Left lung (tissue), 10 donors: Measurements from ENCODE around the gene TNFAIP8L3. TPM values are rescaled to one million over a fixed set of nuclear protein-coding genes. Genes with fewer than 3 reads are reported as not detected.

Experiments
- ATAC-seq: fragments of 200-7000 bp; cut with Tn5 transposase; one replicate; pipeline ENCODE4 v1.9.1; 2020; ENCODE audit warnings: moderate library complexity
- DNase-seq, 4 donors: peaks; one replicate each; pipeline ENCODE4 v3.0.0-alpha.2; 2013 to 2020
- H3K27ac ChIP-seq, 2 donors: fragments of 200-600 bp; sonication (generic) in 1 of 2; one replicate each; pipeline versions ENCODE4 v1.5.0 to v1.8.0; 2020 to 2021
- H3K27me3 ChIP-seq, 2 donors: fragments of 200-600 bp; sonication (generic) in 1 of 2; one replicate each; pipeline versions ENCODE4 v1.5.0 to v1.8.0; 2020 to 2021
- H3K36me3 ChIP-seq, 2 donors: fragments of 200-600 bp; sonication (generic) in 1 of 2; one replicate each; pipeline versions ENCODE4 v1.5.0 to v1.8.0; 2020 to 2021
- H3K4me1 ChIP-seq, 2 donors: fragments of 200-600 bp; one replicate each; pipeline ENCODE4 v1.8.0; 2021
- H3K4me3 ChIP-seq, 2 donors: fragments of 200-600 bp; sonication (generic) in 1 of 2; one replicate each; pipeline versions ENCODE4 v1.5.0 to v1.8.0; 2020 to 2021; ENCODE audit warnings: mild to moderate bottlenecking in 1 of 2
- H3K9me3 ChIP-seq, 2 donors: fragments of 200-600 bp; sonication (generic) in 1 of 2; one replicate each; pipeline versions ENCODE4 v1.5.0 to v1.8.0; 2020 to 2021
- CTCF ChIP-seq, 2 donors: fragments of 200-600 bp; sonication (generic) in 1 of 2; IDR thresholded peaks; one replicate each; pipeline versions ENCODE4 v1.5.0 to v1.8.0; 2021; ENCODE audit warnings: antibody characterized with exemption in 2 of 2
- intact Hi-C, 2 donors: fragments of 100-400 bp; cut with DNase I; formaldehyde crosslinking; loops; one replicate each; pipeline versions ENCODE4 v1.11.2 to v1.14.2; 2022
- polyA plus RNA-seq, 6 donors: library from polyadenylated mRNA; unstranded; fragments of 120-200 nt; gene quantifications; one replicate each; pipeline ENCODE4 v1.2.1, GENCODE V29; 2013; ENCODE audit not compliant: insufficient read length in 6 of 6
- total RNA-seq, 2 donors: library from RNA; stranded (reverse); fragmentation: NEBNext Ultra II Directional; extraction: Animal tissue kit (Norgen Biotek cat#: 25700); gene quantifications; one replicate each; pipeline ENCODE4 v1.2.1, GENCODE V29; 2021
- donor health status: DM: no; HTN: yes; CAD: no.
- donor health status: DM: no; HTN: no; CAD: no.

TNFAIP8L3 gene
- total and polyA plus RNA-seq, 8 donors: 3.0 to 25.0 (median 4.4) TPM

DNA sequence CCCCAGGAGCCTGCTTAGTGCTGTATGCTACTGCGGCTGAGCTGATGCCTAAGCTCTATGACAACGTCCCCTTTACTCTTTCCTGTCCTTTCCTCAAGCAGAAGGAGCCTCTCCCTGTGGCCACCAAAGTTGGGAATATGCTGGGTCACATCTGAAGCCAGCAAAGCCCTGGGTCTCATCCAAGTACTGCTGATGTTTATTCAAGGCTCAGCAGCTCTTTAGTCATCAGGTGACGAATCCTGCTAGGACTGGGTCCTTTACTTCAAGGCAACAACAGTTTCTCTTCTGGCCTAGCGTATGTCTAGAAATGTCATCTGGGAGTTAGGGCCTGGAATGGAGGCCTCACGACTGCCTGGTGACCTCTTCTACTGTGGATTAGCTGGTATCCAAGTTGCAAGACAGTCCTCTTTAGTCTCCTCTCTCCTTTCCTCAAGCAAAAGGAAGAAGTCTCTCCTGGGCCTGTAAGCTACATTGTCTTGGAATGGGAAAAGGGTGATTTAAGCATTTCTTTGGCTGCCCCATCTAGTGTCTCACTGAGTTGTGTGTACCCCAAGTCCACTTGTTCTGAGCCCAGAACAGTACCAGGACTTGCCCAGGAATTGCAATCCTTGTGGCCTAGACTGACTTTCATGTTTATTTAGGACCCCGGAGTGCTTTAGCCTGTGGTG lies 63.9 kb downstream of the TNFAIP8L3 start:
- ATAC-seq: peak; percentile 86
- no peaks in the 10 kb centered on the region for H3K4me1 ChIP-seq

GRCh38 chr15:51025454-51025846 lies 69.3 kb downstream of the TNFAIP8L3 start:
- intact Hi-C loops: no loop called here
- H3K9me3 ChIP-seq: no peaks in the 10 kb centered on the region
- H3K27me3 ChIP-seq: no peaks in the 10 kb centered on the region
- H3K4me1 ChIP-seq: no peaks in the 10 kb centered on the region
- no peak overlapping the region for H3K4me3 ChIP-seq
- DNase-seq: no peak
- H3K27ac ChIP-seq: no peak overlapping the region
- no peak for TF ChIP-seq CTCF (IDR thresholded peaks at IDR 0.05)
- no peaks in the 10 kb centered on the region for H3K36me3 ChIP-seq
- ATAC-seq: no peak

More for the DNA sequence above, 63.9 kb downstream of the TNFAIP8L3 start:
- DNase-seq: no peak
- no peak for TF ChIP-seq CTCF (IDR thresholded peaks at IDR 0.05)
- Histone ChIP-seq H3K27me3 (no peaks in the 10 kb centered on the region), H3K9me3 (no peaks in the 10 kb centered on the region), H3K36me3 (no peaks in the 10 kb centered on the region), H3K4me3 (no peak overlapping the region), H3K27ac (no peak overlapping the region)
- intact Hi-C loops: no loop called here

DNA sequence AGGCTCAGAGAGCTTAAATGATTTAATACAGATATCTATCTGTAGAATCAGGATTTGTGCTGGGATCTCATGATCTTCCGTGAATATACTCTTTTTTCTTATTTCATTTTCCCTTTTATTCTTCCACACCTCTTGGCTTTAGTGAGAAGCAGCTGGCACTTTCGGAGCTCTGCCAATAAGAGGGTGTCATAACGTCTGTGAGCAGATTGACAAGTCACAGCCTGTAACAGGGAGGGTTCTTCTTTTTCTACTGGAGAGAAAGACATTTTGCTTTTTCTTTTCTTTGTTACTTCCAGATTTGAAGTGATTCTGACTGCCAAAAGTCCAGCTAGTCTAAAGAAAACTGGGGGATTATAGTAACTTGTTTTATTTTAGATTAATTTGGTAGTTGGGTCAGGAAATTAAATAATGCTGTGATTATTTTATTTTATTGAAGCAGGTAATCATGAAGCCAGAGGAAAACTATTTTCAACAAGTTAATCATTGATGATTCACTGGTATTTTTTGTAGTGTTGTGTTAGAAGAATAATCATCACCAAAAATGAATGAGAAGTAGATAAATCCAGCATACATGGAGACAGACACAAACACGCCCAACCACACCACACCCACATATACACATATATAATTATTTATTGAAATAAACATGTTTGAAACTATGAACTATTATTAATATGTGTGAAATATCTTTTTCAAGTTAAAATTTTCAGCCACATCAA lies 69.8 kb downstream of the TNFAIP8L3 start:
- no peaks in the 10 kb centered on the region for H3K36me3 ChIP-seq
- DNase-seq (no peak), ATAC-seq (no peak)
- no peaks in the 10 kb centered on the region for H3K4me1 ChIP-seq
- H3K27me3 ChIP-seq: no peaks in the 10 kb centered on the region
- no peak for TF ChIP-seq CTCF (IDR thresholded peaks at IDR 0.05)
- no peaks in the 10 kb centered on the region for H3K9me3 ChIP-seq
- H3K4me3 ChIP-seq: no peak overlapping the region
- intact Hi-C loops: no loop called here
- H3K27ac ChIP-seq: no peak overlapping the region

DNA sequence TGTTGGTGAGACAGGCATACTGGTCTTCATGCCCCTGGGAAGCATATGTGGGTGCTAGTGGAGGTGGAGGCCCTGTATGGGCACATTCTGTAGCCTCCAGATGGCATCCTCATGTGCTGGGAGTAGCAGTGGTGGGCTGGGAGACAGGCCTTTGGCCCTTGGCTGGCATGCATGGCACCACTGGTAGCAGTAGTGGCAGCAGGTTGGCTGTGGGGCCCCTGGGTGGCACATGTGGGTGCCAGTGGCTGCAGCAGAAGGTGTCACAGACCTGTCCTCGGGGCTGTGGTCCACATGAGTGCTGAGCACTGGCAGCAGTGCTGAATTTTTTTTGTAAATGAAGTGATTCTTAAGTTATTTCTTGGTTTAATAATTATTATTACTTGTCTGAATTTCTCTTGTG lies 71.2 kb downstream of the TNFAIP8L3 start:
- no peak for ATAC-seq
- no peak overlapping the region for H3K27ac ChIP-seq
- no peak for DNase-seq
- H3K36me3 ChIP-seq: no peaks in the 10 kb centered on the region
- H3K4me1 ChIP-seq: no peaks in the 10 kb centered on the region
- intact Hi-C loops: no loop called here
- no peak for TF ChIP-seq CTCF (IDR thresholded peaks at IDR 0.05)
- H3K9me3 ChIP-seq: peaks cover 0 to 7% of the 10 kb centered on the region in 2 donors
- no peaks in the 10 kb centered on the region for H3K27me3 ChIP-seq
- no peak overlapping the region for H3K4me3 ChIP-seq

DNA sequence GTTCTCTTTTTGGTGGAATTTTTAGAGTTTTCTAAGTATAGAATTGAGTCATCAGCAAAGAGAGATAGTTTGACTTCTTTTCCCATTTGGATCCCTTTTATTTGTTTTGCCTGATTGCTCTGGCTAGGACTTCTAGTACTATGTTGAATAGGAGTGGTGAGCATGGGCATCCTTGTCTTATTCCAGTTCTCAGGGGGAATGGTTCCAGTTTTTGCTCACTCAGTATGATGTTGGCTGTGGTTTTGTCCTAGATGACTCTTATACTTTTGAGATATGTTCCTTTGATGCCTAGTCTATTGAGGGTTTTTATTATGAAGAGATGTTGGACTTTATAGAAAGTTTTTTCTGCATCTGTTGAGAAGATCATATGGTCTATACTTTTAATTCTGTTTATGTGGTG lies 72.5 kb downstream of the TNFAIP8L3 start:
- intact Hi-C loops: no loop called here
- peaks cover 0 to 7% of the 10 kb centered on the region in 2 donors for H3K9me3 ChIP-seq
- H3K36me3 ChIP-seq: no peaks in the 10 kb centered on the region
- no peak overlapping the region for H3K4me3 ChIP-seq
- no peaks in the 10 kb centered on the region for H3K4me1 ChIP-seq
- no peaks in the 10 kb centered on the region for H3K27me3 ChIP-seq
- ATAC-seq (no peak), DNase-seq (no peak)
- no peak overlapping the region for H3K27ac ChIP-seq
- TF ChIP-seq CTCF (IDR thresholded peaks at IDR 0.05): no peak
